Measurements from ENCODE around the gene COL6A3. TPM values are rescaled to one million over a fixed set of nuclear protein-coding genes. Genes with fewer than 3 reads are reported as not detected.

COL6A3 gene
- total and polyA plus RNA-seq, 8 donors: 5.0 to 249 (median 17.1) TPM

DNA sequence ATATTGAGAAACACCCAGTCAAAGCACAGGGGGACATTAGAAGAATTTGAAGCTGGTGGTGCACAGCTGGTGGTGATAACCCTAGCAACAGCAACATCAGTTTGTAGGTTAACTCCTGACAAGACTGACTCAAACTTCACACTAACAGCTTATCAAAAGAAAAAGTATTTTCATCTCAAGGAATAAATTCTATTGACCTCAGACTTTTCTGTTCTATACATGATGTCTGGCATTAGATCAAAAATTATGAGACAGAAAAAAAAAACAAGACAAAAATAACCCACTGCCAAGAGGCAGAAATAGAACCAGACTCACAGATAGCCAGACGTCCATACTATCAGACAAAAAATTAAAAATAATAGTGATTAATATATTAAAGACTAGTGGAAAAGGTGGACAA lies 126.1 kb downstream of the COL6A3 start:
- WGBS, 2 donors: 57 to 75% methylated on average over 1 of the region's 1 CpG
- TF ChIP-seq, protein P1, sequence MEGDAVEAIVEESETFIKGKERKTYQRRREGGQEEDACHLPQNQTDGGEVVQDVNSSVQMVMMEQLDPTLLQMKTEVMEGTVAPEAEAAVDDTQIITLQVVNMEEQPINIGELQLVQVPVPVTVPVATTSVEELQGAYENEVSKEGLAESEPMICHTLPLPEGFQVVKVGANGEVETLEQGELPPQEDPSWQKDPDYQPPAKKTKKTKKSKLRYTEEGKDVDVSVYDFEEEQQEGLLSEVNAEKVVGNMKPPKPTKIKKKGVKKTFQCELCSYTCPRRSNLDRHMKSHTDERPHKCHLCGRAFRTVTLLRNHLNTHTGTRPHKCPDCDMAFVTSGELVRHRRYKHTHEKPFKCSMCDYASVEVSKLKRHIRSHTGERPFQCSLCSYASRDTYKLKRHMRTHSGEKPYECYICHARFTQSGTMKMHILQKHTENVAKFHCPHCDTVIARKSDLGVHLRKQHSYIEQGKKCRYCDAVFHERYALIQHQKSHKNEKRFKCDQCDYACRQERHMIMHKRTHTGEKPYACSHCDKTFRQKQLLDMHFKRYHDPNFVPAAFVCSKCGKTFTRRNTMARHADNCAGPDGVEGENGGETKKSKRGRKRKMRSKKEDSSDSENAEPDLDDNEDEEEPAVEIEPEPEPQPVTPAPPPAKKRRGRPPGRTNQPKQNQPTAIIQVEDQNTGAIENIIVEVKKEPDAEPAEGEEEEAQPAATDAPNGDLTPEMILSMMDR (IDR thresholded peaks at IDR 0.05): no peak
- DNase-seq (no peak), ATAC-seq (no peak), FAIRE-seq (no peak)
- no peaks in the 10 kb centered on the region for H3K9me3 ChIP-seq
- H3K4me3 ChIP-seq: no peak overlapping the region
- peaks cover 0 to 18% (median 1%) of the 10 kb centered on the region in 4 donors for H3K27me3 ChIP-seq
- intact Hi-C loops (cut with DNase I): no loop called here
- H3K36me3 ChIP-seq: no peaks in the 10 kb centered on the region
- H3K4me1 ChIP-seq: peaks cover 4 to 15% (median 12%) of the 10 kb centered on the region in 3 donors
- H3K27ac ChIP-seq: no peak overlapping the region

DNA sequence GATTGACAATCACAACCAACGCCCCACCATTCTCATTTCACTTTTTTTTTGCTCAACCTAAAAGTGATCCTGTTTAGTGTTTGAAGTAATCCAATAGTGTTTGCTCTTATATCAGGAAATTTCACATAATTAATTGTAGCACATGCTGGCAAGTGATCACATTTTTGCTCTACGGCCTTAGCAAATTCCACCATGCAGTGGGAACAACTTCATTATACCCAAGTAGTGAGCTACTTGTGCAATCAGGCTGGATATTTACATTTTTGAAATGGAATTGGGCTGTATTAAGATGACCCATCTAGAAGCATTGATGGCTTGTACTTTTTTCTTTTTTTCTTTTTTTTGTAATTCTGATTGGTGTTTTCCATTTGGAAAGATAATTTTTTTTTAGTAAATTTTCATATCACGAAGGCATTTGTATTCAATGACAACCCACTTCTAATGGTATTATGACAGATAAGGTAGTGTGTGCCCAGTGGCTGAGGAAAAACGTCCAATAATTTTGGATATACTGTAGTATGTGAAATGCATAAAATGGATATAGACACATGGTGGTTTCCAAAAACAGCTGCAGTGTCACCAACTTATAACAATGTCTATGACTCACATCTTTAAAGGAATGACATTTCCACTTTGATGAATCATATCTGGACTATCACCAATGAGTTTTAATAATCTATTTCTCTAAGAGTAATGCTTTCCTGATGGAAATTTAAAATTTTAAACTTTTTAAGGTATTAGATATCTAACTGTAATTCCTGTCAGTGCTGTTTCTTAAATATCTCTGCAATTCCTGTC lies 130.6 kb downstream of the COL6A3 start:
- no peak overlapping the region for H3K27ac ChIP-seq
- no peak for DNase-seq
- H3K9me3 ChIP-seq: no peaks in the 10 kb centered on the region
- H3K4me1 ChIP-seq: no peaks in the 10 kb centered on the region
- TF ChIP-seq, protein P1 (IDR thresholded peaks at IDR 0.05): no peak
- WGBS, 2 donors: 48 to 54% methylated on average over 4 of the region's 4 CpGs
- no peak overlapping the region for H3K4me3 ChIP-seq
- no peak for ATAC-seq
- H3K27me3 ChIP-seq: peaks cover 0 to 6% (median 2%) of the 10 kb centered on the region in 4 donors
- intact Hi-C loops (cut with DNase I): no loop called here
- H3K36me3 ChIP-seq: no peaks in the 10 kb centered on the region
- no peak for FAIRE-seq

DNA sequence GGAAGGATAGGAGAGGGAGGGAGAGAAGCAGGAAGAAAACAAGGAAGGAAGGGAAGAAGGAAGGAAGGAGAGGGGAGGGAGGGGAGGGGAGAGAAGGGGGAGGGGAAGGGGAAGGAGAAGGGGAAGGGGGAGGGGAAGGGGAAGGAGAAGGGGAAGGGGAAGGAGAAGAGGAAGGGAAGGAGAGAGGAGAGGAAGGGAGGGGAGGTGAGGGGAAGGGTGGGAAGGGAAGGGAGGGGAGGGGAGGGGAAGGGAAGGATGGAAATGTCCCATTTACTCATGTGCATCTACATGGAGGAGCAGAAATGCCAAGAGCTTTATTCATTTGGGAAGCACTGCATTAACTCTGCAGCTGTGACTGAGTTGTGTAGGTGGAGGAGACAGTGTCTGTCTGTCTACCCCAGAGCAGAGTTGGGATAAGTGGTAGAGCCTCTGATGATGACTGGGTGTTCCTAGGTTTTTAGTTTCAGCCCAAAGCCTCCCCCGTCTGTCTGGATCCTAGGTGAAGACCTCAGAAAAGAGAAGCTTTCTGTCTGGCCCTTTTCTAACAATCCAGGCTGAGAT lies 131.3 kb downstream of the COL6A3 start:
- intact Hi-C loops (cut with DNase I): no loop called here
- no peak for DNase-seq
- FAIRE-seq: no peak
- no peak overlapping the region for H3K27ac ChIP-seq
- H3K9me3 ChIP-seq: no peaks in the 10 kb centered on the region
- TF ChIP-seq, protein P1 (IDR thresholded peaks at IDR 0.05): no peak
- H3K4me1 ChIP-seq: no peaks in the 10 kb centered on the region
- no peak overlapping the region for H3K4me3 ChIP-seq
- peaks cover 0 to 5% (median 0%) of the 10 kb centered on the region in 4 donors for H3K27me3 ChIP-seq
- peak in 1 of 4 donors; percentile 37 for ATAC-seq
- WGBS, 2 donors: 29 to 34% methylated on average over 1 of the region's 1 CpG
- no peaks in the 10 kb centered on the region for H3K36me3 ChIP-seq

DNA sequence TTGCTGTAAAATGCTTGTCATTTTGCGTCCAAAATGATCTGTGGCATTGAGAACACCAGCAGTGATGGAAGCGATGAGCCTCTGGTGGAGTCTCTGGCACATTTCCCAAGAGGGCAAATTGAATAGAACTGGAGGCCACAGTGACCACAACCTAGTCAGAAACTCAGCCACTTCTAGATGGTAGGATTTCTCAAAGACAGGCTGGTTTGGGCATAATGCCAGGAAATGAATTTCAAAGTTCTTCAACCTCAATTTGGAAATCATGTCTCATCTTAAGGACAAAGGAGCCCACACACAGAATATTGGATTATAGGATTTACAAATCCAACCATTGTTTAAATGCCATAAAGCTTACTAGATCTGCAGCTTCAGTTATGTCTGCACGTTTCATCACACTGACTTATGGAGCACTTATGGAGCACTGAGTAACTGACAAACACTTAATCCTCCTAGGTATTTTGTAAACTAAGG lies 132.1 kb downstream of the COL6A3 start:
- TF ChIP-seq, protein P1 (IDR thresholded peaks at IDR 0.05): no peak
- DNase-seq (no peak), ATAC-seq (no peak), FAIRE-seq (no peak)
- WGBS, 2 donors: 70 to 71% methylated on average over 3 of the region's 3 CpGs
- Histone ChIP-seq H3K9me3 (no peaks in the 10 kb centered on the region), H3K4me3 (no peak overlapping the region), H3K27me3 (peaks cover 0 to 5% (median 0%) of the 10 kb centered on the region in 4 donors), H3K36me3 (no peaks in the 10 kb centered on the region), H3K4me1 (no peaks in the 10 kb centered on the region), H3K27ac (no peak overlapping the region)
- intact Hi-C loops (cut with DNase I): no loop called here

DNA sequence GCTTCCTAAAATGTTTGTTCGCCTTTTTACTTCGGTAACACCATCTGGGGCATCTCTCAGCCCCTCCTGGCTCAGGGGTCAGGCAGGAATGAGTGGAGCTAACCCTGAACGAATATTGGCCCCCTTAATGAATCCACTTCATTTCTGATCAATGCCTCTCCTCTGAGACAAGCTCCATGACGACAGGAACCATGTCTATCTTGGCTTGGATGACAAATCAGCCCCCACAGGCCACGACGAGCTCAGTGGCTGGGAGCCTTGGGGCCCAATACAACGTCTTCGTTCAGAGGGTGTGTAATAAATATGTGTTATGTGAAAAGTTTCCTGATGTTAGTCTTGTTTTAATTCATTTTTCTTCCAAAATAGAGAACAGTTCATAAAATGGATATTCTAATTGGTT lies 133.0 kb downstream of the COL6A3 start:
- no peak for DNase-seq
- intact Hi-C loops (cut with DNase I): no loop called here
- Histone ChIP-seq H3K4me3 (no peak overlapping the region), H3K36me3 (no peaks in the 10 kb centered on the region), H3K27ac (peak overlapping the region in 1 of 4 donors; percentile 22), H3K27me3 (peaks cover 0 to 5% (median 0%) of the 10 kb centered on the region in 4 donors), H3K9me3 (no peaks in the 10 kb centered on the region), H3K4me1 (no peaks in the 10 kb centered on the region)
- no peak for FAIRE-seq
- 67 to 75% methylated on average over 8 of the region's 8 CpGs for WGBS, 2 donors
- TF ChIP-seq, protein P1 (IDR thresholded peaks at IDR 0.05): no peak
- ATAC-seq: no peak
